VCaP (cell line): ENCODE data around the gene OAS2.
"Not testable (repeated sequence)": the region's sequence is repeated elsewhere in the genome, so short reads cannot be mapped to it uniquely, and the experiment has no call there.

Source experiments
- H3K27ac ChIP-seq: fragments of 450-650 bp; 2 replicates; pipeline ENCODE4 v1.5.1; 2017
- TF ChIP-seq, protein P1 (sequence below): fragments of 450-650 bp; conservative IDR thresholded peaks from 2 replicates; pipeline ENCODE4 v1.5.1; 2017; ENCODE audit warnings: mild to moderate bottlenecking, moderate library complexity

The OAS2 gene

GRCh38 chr12:112944024-112944690 is 34.2 kb upstream of the OAS2 start:
- no peak overlapping the region for H3K27ac ChIP-seq
- TF ChIP-seq, protein P1, sequence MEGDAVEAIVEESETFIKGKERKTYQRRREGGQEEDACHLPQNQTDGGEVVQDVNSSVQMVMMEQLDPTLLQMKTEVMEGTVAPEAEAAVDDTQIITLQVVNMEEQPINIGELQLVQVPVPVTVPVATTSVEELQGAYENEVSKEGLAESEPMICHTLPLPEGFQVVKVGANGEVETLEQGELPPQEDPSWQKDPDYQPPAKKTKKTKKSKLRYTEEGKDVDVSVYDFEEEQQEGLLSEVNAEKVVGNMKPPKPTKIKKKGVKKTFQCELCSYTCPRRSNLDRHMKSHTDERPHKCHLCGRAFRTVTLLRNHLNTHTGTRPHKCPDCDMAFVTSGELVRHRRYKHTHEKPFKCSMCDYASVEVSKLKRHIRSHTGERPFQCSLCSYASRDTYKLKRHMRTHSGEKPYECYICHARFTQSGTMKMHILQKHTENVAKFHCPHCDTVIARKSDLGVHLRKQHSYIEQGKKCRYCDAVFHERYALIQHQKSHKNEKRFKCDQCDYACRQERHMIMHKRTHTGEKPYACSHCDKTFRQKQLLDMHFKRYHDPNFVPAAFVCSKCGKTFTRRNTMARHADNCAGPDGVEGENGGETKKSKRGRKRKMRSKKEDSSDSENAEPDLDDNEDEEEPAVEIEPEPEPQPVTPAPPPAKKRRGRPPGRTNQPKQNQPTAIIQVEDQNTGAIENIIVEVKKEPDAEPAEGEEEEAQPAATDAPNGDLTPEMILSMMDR: no peak

DNA sequence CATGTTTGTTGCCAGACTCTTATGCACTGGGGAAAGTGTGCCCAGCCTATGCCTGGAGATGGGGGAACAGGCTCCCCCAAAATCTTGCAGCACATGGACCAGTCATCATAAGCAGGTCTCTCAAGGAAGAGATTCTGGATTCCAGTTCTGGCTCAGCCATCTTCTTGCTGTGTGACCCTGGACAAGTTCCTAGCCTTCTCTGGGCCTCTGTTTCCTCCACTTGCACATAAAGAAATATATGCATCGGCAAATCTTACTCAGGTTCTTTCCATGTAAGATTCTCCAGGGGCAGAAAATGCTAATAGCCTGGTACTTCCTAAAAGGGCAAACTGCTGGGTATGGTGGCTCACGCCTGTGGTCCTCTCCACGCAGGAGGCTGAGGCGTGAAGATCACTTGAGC is 32.8 kb upstream of the OAS2 start:
- TF ChIP-seq, protein P1: no peak
- no peak overlapping the region for H3K27ac ChIP-seq

GRCh38 chr12:112946236-112947000 is 31.9 kb upstream of the OAS2 start:
- TF ChIP-seq, protein P1: no peak
- H3K27ac ChIP-seq: no peak overlapping the region

- H3K27ac ChIP-seq: no peak overlapping the region
- TF ChIP-seq, protein P1: no peak
Observed at GRCh38 chr12:112947314-112947713, 31.0 kb upstream of the OAS2 start.

GRCh38 chr12:112947761-112948160 is 30.6 kb upstream of the OAS2 start:
- H3K27ac ChIP-seq: no peak overlapping the region
- TF ChIP-seq, protein P1: no peak

- no peak overlapping the region for H3K27ac ChIP-seq
- TF ChIP-seq, protein P1: no peak
Observed at GRCh38 chr12:112948806-112949205, 29.5 kb upstream of the OAS2 start.

GRCh38 chr12:112950701-112951100 is 27.6 kb upstream of the OAS2 start:
- no peak overlapping the region for H3K27ac ChIP-seq
- TF ChIP-seq, protein P1: no peak

DNA sequence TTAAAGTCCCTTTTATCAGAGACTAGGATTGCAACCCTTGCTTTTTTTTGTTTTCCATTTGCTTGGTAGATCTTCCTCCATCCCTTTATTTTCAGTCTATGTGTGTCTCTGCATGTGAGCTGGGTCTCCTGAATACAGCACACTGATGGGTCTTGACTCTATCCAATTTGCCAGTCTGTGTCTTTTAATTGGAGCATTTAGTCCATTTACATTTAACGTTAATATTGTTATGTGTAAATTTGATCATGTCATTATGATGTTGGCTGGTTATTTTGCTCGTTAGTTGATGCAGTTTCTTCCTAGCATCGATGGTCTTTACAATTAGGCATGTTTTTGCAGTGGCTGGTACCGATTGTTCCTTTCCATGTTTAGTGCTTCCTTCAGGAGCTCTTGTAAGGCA is 21.2 kb upstream of the OAS2 start:
- H3K27ac ChIP-seq: not testable (repeated sequence)
